NCI-H748 treated with DMSO at 0.1 percent for 48 hours (cell line): ENCODE data around the gene AKR1D1.

Experiments used
- DNase-seq: peaks from one replicate; lab custom pipeline; 2025; lab: John Stamatoyannopoulos, UW

Gene AKR1D1

DNA sequence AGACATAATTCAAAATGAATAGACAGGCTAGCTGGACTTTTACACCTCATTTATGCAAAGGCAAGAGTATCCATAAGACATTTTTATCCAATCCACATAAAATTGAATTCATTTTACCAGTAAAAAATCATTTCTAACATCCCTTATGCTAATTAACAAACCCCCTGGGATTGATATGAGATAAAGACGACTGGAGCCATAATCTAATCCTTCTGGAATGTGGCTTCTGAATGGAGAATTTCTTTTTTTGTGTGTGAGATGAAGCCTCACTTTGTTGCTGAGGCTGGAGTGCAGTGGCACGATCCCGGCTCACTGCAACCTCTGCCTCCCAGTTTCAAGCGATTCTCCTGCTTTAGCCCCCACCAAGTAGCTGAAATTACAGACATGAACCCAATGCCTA, 90.4 kb downstream of the AKR1D1 start:
- no peak for DNase-seq

DNA sequence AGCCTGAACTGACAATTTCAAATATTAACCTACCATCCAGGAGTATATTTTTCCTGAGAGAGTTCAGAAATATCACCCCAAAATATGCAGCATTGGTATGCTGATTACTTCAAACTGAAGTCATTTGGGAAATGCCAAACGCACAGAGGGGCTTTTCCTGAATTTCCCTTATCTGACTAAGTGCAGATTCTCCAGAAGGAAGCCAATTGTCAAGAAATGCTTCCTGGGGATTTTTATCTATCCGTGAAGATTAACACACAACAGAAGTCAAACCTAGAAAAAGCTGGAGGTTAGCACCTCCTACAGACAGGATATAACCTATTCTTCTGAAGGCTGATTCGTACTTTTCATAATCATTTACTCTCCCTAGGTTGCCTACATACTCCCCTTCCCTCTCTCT, 91.0 kb downstream of the AKR1D1 start:
- DNase-seq, result no peak

DNA sequence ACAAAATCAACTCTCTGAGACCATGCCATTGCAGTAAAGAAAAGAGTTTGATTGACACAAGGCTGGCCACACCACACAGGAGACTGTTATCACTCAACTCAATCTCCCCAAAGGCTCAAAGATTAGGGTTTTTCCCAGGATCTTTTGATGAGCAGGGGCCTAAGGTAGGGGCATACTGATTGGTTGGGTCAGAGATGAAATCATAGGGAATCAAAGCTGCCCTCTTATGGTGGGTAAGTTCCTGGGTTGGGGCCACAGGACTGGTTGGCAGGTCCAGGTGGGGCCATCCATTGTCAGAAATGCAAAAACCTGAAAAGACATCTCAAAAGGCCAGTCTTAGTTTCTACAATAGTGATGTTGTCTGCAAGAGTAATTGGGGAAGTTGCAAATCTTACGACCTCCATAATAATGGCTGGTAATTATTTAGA, 91.6 kb downstream of the AKR1D1 start:
- DNase-seq, result no peak
